PC-9 (cell line): ENCODE data around the gene KDM5B. TPM values are rescaled to one million over a fixed set of nuclear protein-coding genes. Genes with fewer than 3 reads are reported as not detected.

Source experiments
- BruUV-seq: library from RNA; stranded (reverse); fragments of 400-500 nt; replicated peaks from 2 replicates; lab custom pipeline; 2021; lab: Mats Ljungman, UMichigan
- CTCF ChIA-PET: fragments of 300-600 bp; sonication (Branson Sonifier 250); formaldehyde crosslinking; loops from one replicate; lab custom pipeline; 2022; ENCODE audit warnings: antibody characterized with exemption; lab: Charles Lee
- POLR2A ChIA-PET: fragments of 300-600 bp; sonication (Branson Sonifier 250); formaldehyde crosslinking; loops from one replicate; lab custom pipeline; 2022; ENCODE audit warnings: antibody characterized with exemption; ENCODE audit not compliant: unreplicated experiment; lab: Charles Lee
- DNase-seq, 2 experiments: peaks; one replicate each; pipeline versions ENCODE4 v3.0.0 to v3.0.0-alpha.2; 2015 to 2022; ENCODE audit warnings: mixed read lengths in 1 of 2
- H2AFZ ChIP-seq: fragments of 200-600 bp; sonication (generic); 2 replicates; pipeline ENCODE4 v1.8.1; 2017; ENCODE audit warnings: antibody characterized with exemption
- H3F3A ChIP-seq: fragments of 200-600 bp; sonication (generic); 2 replicates; pipeline ENCODE4 v1.8.1; 2017; ENCODE audit warnings: antibody characterized with exemption, mild to moderate bottlenecking, low read depth; ENCODE audit not compliant: insufficient read depth
- H3K27ac ChIP-seq: fragments of 200-600 bp; sonication (generic); 2 replicates; pipeline ENCODE4 v1.6.1; 2016; ENCODE audit warnings: mixed run types
- H3K27me3 ChIP-seq: fragments of 200-600 bp; sonication (generic); 2 replicates; pipeline ENCODE4 v1.6.1; 2016; ENCODE audit warnings: low read depth, mixed run types; ENCODE audit not compliant: insufficient read depth
- H3K36me3 ChIP-seq: fragments of 200-600 bp; sonication (generic); 2 replicates; pipeline ENCODE4 v1.6.1; 2016; ENCODE audit warnings: low read depth, mixed run types
- H3K4me1 ChIP-seq: fragments of 200-600 bp; sonication (generic); replicated peaks from 2 replicates; pipeline ENCODE4 v1.6.1; 2016; ENCODE audit warnings: mixed run types; ENCODE audit not compliant: insufficient read depth
- H3K4me2 ChIP-seq: fragments of 200-600 bp; sonication (generic); 2 replicates; pipeline ENCODE4 v1.6.1; 2017; ENCODE audit warnings: mixed run types
- H3K4me3 ChIP-seq: fragments of 200-600 bp; sonication (generic); 2 replicates; pipeline ENCODE4 v1.6.1; 2016; ENCODE audit warnings: mixed run types
- H3K79me2 ChIP-seq: fragments of 200-600 bp; sonication (generic); 2 replicates; pipeline ENCODE4 v1.6.1; 2017; ENCODE audit warnings: low read depth, mixed run types
- H3K9me2 ChIP-seq: fragments of 200-600 bp; sonication (generic); 2 replicates; pipeline ENCODE4 v1.8.1; 2017; ENCODE audit warnings: mild to moderate bottlenecking; ENCODE audit not compliant: insufficient read depth
- H3K9me3 ChIP-seq: fragments of 200-600 bp; sonication (generic); 2 replicates; pipeline ENCODE4 v1.8.1; 2016; ENCODE audit warnings: low read depth; ENCODE audit not compliant: insufficient read depth
- H4K20me1 ChIP-seq: fragments of 200-600 bp; sonication (generic); 2 replicates; pipeline ENCODE4 v1.8.1; 2017; ENCODE audit not compliant: insufficient read depth
- EZH2 ChIP-seq: fragments of 200-600 bp; sonication (generic); IDR thresholded peaks from 2 replicates; pipeline ENCODE4 v1.8.0; 2017; ENCODE audit warnings: antibody characterized with exemption, low read depth
- intact Hi-C: fragments of 100-400 bp; cut with micrococcal nuclease; formaldehyde crosslinking; loops from one replicate; pipeline ENCODE4 v1.10.0; 2022; ENCODE audit not compliant: unreplicated experiment
- total RNA-seq: library from RNA; stranded (reverse); gene quantifications from 2 replicates; pipeline ENCODE4 v1.2.3, GENCODE V29; 2021
- TF ChIP-seq, protein P1 (sequence below): fragments of 200-600 bp; sonication (generic); conservative IDR thresholded peaks from 2 replicates; pipeline ENCODE4 v1.6.1; 2017; ENCODE audit warnings: mixed run types, antibody characterized with exemption, mild to moderate bottlenecking, moderate library complexity

The KDM5B gene
- total RNA-seq, 1 experiment from 2014 or later = 99.8 TPM

DNA sequence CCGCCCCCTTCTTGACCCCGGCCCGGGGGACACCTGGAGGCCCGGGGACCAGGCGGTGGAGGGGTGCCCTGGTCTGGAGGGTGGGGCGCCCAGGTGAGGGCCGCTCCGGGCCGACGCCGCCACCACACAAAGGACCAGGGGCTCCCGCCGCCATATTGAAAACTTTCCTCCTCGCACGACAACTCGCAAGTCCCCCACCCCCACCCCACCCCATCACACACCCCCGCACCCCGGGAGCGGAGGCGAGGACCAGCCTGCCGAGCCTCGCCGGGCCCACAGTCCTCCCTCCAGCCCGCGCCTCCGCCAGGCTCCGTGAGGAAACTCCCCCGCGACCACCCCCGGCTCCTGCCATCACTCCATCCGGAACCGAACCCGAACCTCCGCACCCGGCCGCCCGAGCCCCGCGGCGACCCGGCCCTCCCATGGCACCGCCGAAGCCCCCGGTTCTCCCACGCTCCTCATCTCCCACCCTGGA lies 733 bp downstream of the KDM5B start:
- peak overlapping the region; percentile 88 for H2AFZ ChIP-seq
- peaks cover 27% of the 10 kb centered on the region for H4K20me1 ChIP-seq
- CTCF ChIA-PET = no interaction called here
- TF ChIP-seq, protein P1, sequence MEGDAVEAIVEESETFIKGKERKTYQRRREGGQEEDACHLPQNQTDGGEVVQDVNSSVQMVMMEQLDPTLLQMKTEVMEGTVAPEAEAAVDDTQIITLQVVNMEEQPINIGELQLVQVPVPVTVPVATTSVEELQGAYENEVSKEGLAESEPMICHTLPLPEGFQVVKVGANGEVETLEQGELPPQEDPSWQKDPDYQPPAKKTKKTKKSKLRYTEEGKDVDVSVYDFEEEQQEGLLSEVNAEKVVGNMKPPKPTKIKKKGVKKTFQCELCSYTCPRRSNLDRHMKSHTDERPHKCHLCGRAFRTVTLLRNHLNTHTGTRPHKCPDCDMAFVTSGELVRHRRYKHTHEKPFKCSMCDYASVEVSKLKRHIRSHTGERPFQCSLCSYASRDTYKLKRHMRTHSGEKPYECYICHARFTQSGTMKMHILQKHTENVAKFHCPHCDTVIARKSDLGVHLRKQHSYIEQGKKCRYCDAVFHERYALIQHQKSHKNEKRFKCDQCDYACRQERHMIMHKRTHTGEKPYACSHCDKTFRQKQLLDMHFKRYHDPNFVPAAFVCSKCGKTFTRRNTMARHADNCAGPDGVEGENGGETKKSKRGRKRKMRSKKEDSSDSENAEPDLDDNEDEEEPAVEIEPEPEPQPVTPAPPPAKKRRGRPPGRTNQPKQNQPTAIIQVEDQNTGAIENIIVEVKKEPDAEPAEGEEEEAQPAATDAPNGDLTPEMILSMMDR = no peak
- TF ChIP-seq EZH2 = no peak
- intact Hi-C loops = loop anchor here (5.0 kb wide), 1 partner anchor 160 kb away; the partner anchor contains the start of gene CYB5R1
- no TSS peak for BruUV-seq
- H3K27me3 ChIP-seq = no peaks in the 10 kb centered on the region
- no peaks in the 10 kb centered on the region for H3K9me2 ChIP-seq
- H3K9me3 ChIP-seq = no peaks in the 10 kb centered on the region
- DNase-seq = peak in 1 of 2 experiments; percentile 29
- POLR2A ChIA-PET = interaction anchor here (0.5 to 0.7 kb wide), 3 partner anchors 15 to 139 kb away, joined by 3 to 11 read pairs (median 10); no protein-coding TSS in a partner anchor
- peak overlapping the region; percentile 91 for H3K4me2 ChIP-seq
- H3K79me2 ChIP-seq = peaks cover 70% of the 10 kb centered on the region
- H3K36me3 ChIP-seq = no peaks in the 10 kb centered on the region
- H3K4me3 ChIP-seq = peak overlapping the region; percentile 95
- H3F3A ChIP-seq = peaks cover 33% of the 10 kb centered on the region
- peaks cover 62% of the 10 kb centered on the region for H3K4me1 ChIP-seq
- peak overlapping the region; percentile 78 for H3K27ac ChIP-seq

DNA sequence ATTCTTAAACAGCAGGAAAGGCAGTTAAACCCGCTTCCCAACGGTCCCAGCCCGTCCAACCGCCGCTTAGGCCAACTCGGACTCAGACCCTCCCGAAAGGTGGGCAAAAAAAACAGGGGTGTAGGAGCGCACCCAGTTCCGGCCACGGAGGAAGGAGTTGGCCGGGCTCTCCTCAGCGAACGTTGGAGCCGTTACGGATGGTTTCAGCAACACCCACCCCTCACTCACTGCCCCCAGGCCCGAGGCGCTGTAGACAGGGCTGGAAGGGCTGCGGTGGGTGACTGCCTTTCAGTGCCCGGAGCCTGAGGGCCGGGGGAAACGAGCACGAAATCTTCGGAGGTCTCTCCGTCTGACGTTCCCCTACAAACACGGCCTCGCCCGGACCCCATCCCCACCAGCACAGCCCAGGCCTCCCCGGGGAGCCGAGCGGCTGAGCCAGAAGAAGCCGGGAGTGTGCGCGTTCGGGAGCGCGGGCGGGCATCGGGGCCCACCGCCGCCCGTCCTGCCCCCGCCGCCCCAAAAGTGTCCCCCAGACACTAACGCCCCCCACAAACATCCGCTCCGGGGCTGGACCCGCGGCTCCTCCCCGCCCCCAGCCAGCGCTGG lies 1.3 kb downstream of the KDM5B start:
- Histone ChIP-seq H3K9me2 (no peaks in the 10 kb centered on the region), H3F3A (peaks cover 28% of the 10 kb centered on the region), H3K27ac (peak overlapping the region; percentile 78), H3K9me3 (no peaks in the 10 kb centered on the region), H3K4me3 (peak overlapping the region; percentile 95), H3K27me3 (no peaks in the 10 kb centered on the region), H3K4me2 (peak overlapping the region; percentile 91), H3K79me2 (peaks cover 74% of the 10 kb centered on the region), H2AFZ (peak overlapping the region; percentile 73), H3K4me1 (peaks cover 57% of the 10 kb centered on the region), H3K36me3 (no peaks in the 10 kb centered on the region), H4K20me1 (peaks cover 33% of the 10 kb centered on the region)
- BruUV-seq = no TSS peak
- POLR2A ChIA-PET = interaction anchor here (0.7 kb wide), 1 partner anchor 14 kb away, joined by 14 read pairs; no protein-coding TSS in a partner anchor
- peak in 1 of 2 experiments; percentile 18 for DNase-seq
- TF ChIP-seq EZH2 = no peak
- TF ChIP-seq, protein P1 = no peak
- CTCF ChIA-PET = interaction anchor here (0.6 kb wide), 1 partner anchor 223 kb away, joined by 4 read pairs; no protein-coding TSS in a partner anchor
- intact Hi-C loops = loop anchor here (5.0 kb wide), 1 partner anchor 160 kb away; the partner anchor contains the start of gene CYB5R1

DNA sequence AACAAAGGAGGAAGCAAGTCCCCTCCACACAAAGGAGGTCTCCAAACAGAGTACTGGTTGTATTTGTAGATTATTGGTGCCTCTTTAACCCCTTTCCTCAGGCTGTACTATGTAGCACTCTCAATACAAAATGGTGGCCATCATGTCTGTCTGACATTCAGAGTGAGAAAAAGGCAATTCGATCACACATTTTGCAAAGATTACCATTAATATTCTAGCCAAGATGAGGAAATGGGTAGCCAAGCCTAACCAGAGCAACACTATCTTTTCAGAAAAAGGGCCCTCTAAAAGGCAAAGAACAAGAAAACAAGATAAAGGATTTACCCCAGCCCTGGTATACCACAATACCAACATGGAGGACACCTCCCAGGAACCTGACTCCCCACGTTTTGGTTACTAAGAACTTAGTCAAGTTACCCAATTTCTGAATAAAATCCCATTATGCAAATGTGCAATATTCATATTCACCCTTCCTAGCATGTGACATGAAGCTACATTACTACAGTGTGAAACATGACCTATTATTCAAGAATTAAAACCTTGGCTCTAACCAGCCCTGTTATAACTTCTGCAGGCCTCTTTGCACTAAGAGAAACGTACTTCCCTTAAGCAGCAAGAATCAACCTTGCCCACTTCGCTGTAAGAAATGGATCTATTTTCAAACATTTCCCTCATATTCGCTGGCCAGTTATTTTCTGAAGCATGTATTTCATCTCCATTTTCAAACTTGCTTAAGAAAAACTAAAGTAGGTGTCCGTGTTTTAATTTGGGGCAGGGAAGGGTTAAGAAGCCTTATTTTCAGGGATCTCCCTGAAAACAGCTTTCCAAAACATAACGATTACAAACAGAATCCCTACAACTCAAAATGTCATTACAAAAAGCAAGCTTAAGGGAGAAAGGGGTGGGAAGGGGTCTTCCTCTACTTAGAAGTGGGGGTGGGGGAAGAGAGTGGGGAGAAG lies 2.1 kb downstream of the KDM5B start:
- H4K20me1 ChIP-seq = peaks cover 39% of the 10 kb centered on the region
- peak overlapping the region; percentile 73; the same call in 1 of the 2 replicates for H2AFZ ChIP-seq
- peaks cover 22% of the 10 kb centered on the region for H3F3A ChIP-seq
- intact Hi-C loops = loop anchor here (5.0 kb wide), 1 partner anchor 161 kb away; the partner anchor contains the start of gene CYB5R1
- peak overlapping the region; percentile 95 for H3K4me3 ChIP-seq
- CTCF ChIA-PET = interaction anchor here (0.6 kb wide), 1 partner anchor 224 kb away, joined by 4 read pairs; no protein-coding TSS in a partner anchor
- H3K27me3 ChIP-seq = no peaks in the 10 kb centered on the region
- no peaks in the 10 kb centered on the region for H3K9me2 ChIP-seq
- POLR2A ChIA-PET = interaction anchor here (0.7 kb wide), 3 partner anchors 15 to 872 kb away, joined by 3 to 14 read pairs (median 6); no protein-coding TSS in a partner anchor
- TF ChIP-seq EZH2 = no peak
- TF ChIP-seq, protein P1 = no peak
- peak overlapping the region; percentile 78 for H3K27ac ChIP-seq
- peaks cover 52% of the 10 kb centered on the region for H3K4me1 ChIP-seq
- peak overlapping the region; percentile 91 for H3K4me2 ChIP-seq
- peaks cover 77% of the 10 kb centered on the region for H3K79me2 ChIP-seq
- BruUV-seq = TSS peak; percentile 35
- no peak for DNase-seq
- no peaks in the 10 kb centered on the region for H3K9me3 ChIP-seq
- H3K36me3 ChIP-seq = no peaks in the 10 kb centered on the region
